HG03025 (cell line): ENCODE data around the gene TXK.

ENCODE experiments used
- ATAC-seq: cut with Tn5 transposase; IDR thresholded peaks from one replicate; pipeline ENCODE4 v1.9.1; 2021; ENCODE audit warnings: mild to moderate bottlenecking, moderate library complexity; ENCODE audit not compliant: unreplicated experiment, low FRiP score

TXK gene

GRCh38 chr4:48138511-48138910, 4.5 kb upstream of the TXK start:
- ATAC-seq: no peak

DNA sequence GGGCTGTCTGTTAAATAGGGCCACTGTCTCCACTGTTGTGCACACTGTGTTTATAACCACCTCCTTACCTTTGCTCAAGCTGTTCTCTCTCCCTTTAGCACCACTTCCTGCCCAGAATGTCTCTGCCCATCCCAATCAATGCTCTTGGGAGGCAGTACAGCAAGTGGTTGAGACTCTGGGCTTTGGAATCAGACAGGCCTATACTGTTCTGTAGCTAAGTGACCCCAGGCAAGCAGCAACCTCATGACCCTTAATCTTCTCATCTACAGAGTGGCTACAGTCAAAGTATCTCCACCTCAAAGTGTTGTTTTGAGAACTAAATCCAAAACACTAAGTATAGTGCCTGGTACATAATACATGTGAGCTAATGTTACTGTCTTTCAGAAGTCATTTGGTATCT, 3.8 kb upstream of the TXK start:
- no peak for ATAC-seq

GRCh38 chr4:48133669-48134068, 381 bp downstream of the TXK start:
- no peak for ATAC-seq

DNA sequence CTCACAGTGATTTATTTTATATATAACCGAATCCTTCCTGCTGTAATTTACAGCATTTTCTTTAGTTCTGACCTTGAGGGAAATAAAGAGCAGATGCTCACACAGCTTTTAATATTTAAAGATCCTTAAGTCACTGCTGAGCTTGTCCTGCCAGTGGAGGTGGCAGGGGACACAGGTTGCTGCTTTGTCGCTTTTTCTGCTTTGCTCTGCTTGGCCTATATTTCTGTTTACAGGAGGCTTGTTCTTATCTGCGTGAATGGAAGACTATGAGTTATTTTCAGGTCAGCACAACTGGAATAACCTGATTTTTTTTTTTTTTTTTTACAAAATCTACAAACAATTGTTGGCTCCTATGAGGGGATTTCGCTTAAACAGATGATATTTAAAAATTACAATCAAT, 2.3 kb downstream of the TXK start:
- ATAC-seq: no peak

DNA sequence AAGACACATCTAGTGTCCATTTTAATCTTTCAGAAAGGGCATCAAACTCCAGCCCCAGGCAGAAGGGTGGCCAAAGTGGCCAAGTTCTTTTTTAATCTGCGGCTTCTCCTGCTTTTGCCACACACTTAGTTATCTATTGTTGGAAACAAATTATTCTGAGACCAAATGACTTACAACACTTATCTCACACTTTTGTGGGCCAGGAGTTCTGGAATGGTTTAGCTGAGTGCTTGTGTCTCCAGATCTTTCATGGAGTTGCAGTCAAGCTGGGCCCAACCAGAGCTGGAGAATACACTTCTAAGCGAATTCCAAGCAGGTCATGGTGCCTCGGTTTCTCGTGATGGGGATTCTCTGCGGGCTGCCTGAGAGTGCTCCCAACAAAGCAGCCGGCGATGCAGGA, 4.0 kb downstream of the TXK start:
- ATAC-seq: no peak

- ATAC-seq: no peak
Observed at GRCh38 chr4:48129307-48130014, 4.6 kb downstream of the TXK start.

DNA sequence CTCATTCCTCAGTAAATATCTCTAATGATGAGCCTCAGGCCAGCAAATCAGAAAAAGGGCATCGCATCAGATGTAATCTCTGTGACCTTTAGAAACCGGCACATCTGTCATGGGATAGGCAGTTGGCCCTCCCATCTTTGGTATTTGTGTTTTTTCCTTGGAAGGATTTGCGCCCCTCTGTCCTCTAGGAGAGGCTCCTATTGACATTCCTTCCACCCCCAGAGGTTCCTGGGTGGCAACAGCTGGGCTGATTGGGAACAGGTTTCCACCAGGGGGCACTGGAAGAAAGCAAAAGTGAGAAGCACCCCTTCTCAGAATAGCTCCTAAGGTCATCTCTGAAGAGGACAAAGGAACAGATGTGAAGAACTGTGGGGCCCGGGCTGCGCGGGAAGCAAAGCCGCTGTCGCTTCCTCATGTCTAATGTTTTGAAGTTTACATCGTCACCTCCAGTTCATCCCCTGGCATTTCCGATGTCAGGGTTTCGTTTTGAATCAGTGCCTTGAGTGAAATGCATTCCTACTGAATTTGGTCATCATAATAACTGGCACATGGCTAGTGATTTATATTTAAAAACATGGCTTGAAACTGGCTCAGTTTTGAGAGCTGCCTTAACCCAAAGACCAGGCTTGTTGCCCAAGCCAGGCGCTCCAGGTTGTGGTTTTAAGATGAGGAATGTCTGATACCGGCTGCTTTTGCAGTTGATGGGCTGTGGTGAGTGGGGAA, 6.2 kb downstream of the TXK start:
- ATAC-seq: peak; percentile 76

DNA sequence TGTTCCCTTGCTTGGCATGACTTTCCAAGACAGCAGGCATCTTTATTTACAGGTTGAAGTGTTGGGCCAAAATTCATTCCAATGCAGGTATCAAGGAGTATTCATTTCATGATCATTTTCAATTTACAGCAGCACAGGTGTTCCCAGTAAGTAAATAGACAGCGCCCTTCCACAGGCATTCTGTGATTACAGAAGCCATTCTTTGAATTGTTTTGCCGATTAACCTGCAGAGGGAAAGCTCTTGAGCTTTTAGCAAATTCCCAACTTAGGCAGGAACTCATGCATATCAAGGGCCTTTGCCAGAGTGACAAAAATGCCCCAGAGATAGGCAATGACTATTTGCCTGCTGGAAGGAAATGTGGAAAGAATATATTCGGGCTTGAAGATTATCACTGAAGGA, 6.8 kb downstream of the TXK start:
- no peak for ATAC-seq

DNA sequence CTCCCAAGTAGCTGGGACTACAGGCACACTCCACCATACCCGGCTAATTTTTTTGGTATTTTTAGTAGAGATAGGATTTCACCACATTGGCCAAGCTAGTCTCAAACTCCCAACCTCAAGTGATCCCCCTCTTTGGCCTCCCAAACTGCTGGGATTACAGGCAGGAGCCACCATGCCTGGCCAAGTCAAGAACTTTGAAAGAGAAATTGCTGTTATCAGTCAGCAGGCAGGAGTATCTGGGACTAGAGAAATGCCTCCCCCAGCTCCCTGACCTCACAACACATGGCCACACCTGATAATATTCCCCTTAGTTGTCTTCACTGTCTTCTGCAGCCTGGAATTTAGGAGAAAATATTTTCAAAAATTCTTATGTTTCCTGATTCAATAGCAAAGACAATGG, 7.4 kb downstream of the TXK start:
- no peak for ATAC-seq

DNA sequence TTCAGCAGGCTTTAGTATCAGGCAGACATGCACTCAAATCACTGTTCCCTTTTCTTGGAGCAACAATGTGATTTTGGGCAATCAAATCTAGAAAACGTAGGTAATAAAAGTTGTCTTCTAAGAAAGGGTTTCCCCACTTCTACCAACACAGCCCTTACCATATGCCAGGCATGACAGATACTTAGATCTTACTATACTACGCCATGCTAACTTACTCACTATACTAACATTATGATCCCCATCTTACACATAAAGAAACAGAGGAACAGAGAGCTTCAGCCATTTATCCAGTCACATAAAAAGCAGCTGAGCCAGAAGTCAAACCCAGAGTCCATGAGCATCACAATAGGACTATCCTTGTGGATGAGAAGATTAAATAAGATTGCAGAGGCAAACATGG, 9.2 kb downstream of the TXK start:
- ATAC-seq: no peak

- no peak for ATAC-seq
Observed at GRCh38 chr4:48122756-48123155, 11.3 kb downstream of the TXK start.

DNA sequence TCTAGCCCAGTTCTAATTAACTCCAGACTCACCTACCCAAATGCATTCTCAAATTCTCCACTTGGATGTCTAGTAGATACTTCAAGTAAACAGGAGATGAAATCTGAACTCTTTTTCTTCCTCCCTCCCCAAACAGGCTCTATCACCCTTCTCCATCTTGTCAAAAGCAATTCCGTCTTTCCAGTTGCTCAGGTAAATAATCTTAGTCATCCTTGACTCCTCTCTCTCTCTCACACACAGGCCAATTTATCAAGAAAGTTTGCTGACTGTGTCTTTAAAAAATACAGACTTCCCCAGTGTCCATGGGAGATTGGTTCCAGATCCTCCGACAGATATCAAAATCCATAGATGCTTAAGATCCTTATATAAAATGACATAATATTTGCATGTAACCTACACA, 12.9 kb downstream of the TXK start:
- ATAC-seq: no peak

GRCh38 chr4:48120132-48120531, 13.9 kb downstream of the TXK start:
- no peak for ATAC-seq

GRCh38 chr4:48119646-48120045, 14.4 kb downstream of the TXK start:
- ATAC-seq: no peak

GRCh38 chr4:48118081-48118480, 16.0 kb downstream of the TXK start:
- ATAC-seq: no peak

GRCh38 chr4:48116582-48116981, 17.5 kb downstream of the TXK start:
- no peak for ATAC-seq

DNA sequence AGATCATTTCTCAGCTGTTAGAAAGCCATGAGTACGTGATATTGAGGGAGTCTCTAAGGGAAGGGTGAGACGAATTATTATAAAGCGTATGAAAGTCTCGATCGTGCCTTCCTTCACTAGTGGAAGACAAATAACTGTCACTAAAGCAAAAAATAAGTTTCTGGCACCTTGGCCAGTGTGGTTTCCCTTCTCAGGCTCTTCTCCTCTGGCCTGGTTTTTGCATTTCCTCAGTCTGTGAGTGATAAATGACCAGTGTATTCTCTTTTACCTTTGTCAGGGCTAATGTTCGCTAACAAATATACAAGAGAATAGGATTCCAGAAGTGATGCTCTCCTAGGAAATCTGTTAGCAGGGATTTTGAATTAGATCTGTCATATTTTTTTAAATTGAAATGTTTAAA, 19.6 kb downstream of the TXK start:
- ATAC-seq: no peak

DNA sequence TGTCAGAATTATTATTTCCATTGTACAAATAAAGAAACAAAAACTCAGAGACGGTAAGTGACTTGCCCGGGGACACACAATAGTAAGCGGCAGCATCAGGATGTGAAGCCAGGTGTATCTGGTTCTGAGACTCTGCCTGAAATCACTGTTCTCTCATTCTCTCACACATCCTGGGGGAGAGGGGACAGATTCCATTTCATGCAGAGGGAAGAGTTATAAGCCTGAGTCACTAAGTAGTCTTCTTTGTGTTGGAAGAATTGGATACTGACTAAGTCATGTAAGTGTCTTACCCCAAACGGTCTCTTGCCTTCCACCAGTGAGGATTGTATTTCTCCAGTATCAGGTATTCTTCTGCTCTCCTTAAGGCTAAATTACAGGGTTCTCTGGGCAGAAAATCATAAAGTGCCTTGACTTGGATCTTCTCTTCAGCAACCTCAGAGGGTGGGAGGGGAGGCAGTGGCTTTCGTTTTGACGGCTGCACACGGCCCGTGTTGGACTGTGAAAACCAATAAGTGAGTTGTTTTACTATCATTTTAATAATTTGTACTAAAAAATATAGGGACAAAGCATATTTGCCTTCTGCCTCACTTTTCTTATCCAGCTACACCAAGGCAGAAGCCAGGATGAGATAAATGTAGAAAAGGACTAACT, 21.9 kb downstream of the TXK start:
- no peak for ATAC-seq

GRCh38 chr4:48110452-48110978, 23.5 kb downstream of the TXK start:
- no peak for ATAC-seq

DNA sequence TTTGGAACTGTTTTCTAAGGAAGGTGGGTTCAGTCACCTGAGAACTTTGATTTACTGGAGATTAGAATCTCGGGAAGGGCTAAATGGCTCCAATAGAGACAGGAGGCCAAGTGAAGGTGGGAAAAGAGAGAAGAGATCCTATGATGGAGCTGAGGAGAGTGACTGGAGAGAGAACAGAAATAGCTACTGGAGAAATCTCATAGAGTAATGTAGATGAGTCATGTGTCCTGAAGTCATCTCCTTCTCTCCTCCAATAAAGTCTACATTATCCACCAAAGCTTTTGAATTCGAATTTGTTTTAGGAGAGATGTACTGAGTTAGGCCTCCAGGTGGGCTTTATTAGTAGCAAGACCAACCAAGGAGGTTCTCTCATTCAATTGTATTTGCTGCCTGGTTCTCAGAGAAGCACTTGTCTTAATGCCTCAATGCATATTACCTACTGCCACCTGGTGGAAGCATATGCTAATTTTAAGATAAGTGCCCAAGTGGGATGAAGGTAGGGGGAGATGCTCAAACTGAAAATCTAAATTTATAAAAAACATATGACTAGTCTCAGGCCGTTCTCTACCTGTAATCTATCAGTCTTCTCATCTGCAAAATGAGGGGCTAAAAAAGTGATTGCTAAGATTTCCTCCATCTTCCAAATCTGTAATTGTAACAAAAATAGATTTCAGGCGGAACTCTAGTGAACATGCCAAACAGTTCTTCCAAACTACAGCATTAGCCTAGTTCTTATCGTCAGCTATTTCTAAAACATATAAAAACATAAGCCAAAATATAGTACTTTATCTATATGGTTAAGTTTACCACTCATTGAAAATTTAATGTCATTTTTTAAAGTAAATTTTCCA, 24.4 kb downstream of the TXK start:
- peak; percentile 78 for ATAC-seq
